Aorta (tissue), 5 donors: ENCODE measurements around the gene NOPCHAP1. TPM values are rescaled to one million over a fixed set of nuclear protein-coding genes. Genes with fewer than 3 reads are reported as not detected.

Experiments used
- ATAC-seq: fragments of 200-7000 bp; cut with Tn5 transposase; one replicate; pipeline ENCODE4 v1.9.1; 2022; ENCODE audit warnings: moderate library complexity; ENCODE audit not compliant: low FRiP score
- DNase-seq, 2 donors: peaks; one replicate each; pipeline ENCODE4 v3.0.0-alpha.2; 2020
- H3K27ac ChIP-seq, 2 donors: one replicate each; pipeline ENCODE4 v1.5.1; 2013; ENCODE audit warnings: low read length in 2 of 2, mild to moderate bottlenecking in 2 of 2, moderate library complexity in 2 of 2, control low read depth in 1 of 2, inconsistent platforms in 1 of 2, low read depth in 1 of 2
- H3K27me3 ChIP-seq, 2 donors: one replicate each; pipeline ENCODE4 v1.6.1; 2013; ENCODE audit warnings: control low read depth in 1 of 2, low read length in 1 of 2, mild to moderate bottlenecking in 1 of 2, moderate library complexity in 1 of 2; ENCODE audit not compliant: insufficient read depth in 2 of 2, control insufficient read depth in 1 of 2
- H3K36me3 ChIP-seq, 2 donors: one replicate each; pipeline ENCODE4 v1.6.1; 2013; ENCODE audit warnings: control low read depth in 1 of 2, low read length in 1 of 2, mild to moderate bottlenecking in 1 of 2; ENCODE audit not compliant: insufficient read depth in 2 of 2, control insufficient read depth in 1 of 2
- H3K4me1 ChIP-seq, 2 donors: one replicate each; pipeline ENCODE4 v1.6.1; 2013; ENCODE audit warnings: low read length in 2 of 2, control low read depth in 1 of 2, mild to moderate bottlenecking in 1 of 2, moderate library complexity in 1 of 2; ENCODE audit not compliant: insufficient read depth in 2 of 2, control insufficient read depth in 1 of 2
- H3K4me3 ChIP-seq, 2 donors: one replicate each; pipeline ENCODE4 v1.5.1; 2013; ENCODE audit warnings: low read length in 2 of 2, control low read depth in 1 of 2, mild to moderate bottlenecking in 1 of 2
- H3K9me3 ChIP-seq: one replicate; pipeline ENCODE4 v1.6.1; 2013; ENCODE audit warnings: mild to moderate bottlenecking, low read length; ENCODE audit not compliant: control insufficient read depth
- WGBS, 2 donors: extraction: QIAGEN DNeasy Blood & Tissue Kit; methylation state at CpG; one replicate each; pipeline ENCODE4 v1.1.7; 2013; 5-methylcytosine and 5-hydroxymethylcytosine counted together
- intact Hi-C, 2 donors: fragments of 100-400 bp; cut with DNase I; formaldehyde crosslinking; loops; one replicate each; pipeline versions ENCODE4 v1.14.2 to v1.15.0; 2022
- polyA plus RNA-seq, 2 donors: library from polyadenylated mRNA; stranded (reverse); fragments of 200-250 nt; gene quantifications; one replicate each; pipeline ENCODE4 v1.2.3, GENCODE V29; 2013
- total RNA-seq, 2 donors: library from RNA; stranded (reverse); fragmentation: NEBNext Ultra II Directional; extraction: Animal tissue kit (Norgen Biotek cat#: 25700); gene quantifications; one replicate each; pipeline ENCODE4 v1.2.1, GENCODE V29; 2021
- donor health status: healthy with polysubstance abuse.
- donor health status: Bipolar disorder and iron deficiency.
- donor health status: DM: no; HTN: no; CAD: no.
- donor health status: DM: no; HTN: no; CAD: no.
- donor health status: DM: yes; HTN: yes; CAD: no.

The NOPCHAP1 gene
- total and polyA plus RNA-seq, 4 donors = 6.8 to 12.9 (median 11.1) TPM

- intact Hi-C loops = loop anchor here (5.0 to 10.0 kb wide), 2 partner anchors 40 to 47 kb away; no protein-coding TSS in a partner anchor
- Histone ChIP-seq H3K9me3 (no peaks in the 10 kb centered on the region), H3K4me1 (peaks cover 0 to 5% of the 10 kb centered on the region in 2 donors), H3K27me3 (no peaks in the 10 kb centered on the region), H3K27ac (no peak overlapping the region), H3K4me3 (no peak overlapping the region), H3K36me3 (no peaks in the 10 kb centered on the region)
- DNase-seq (no peak), ATAC-seq (no peak)
- 50 to 53% methylated on average over 5 of the region's 5 CpGs for WGBS, 2 donors
These were observed 34.2 kb upstream of the NOPCHAP1 start for GRCh38 chr12:104951759-104952509.

- no peak for DNase-seq
- Histone ChIP-seq H3K27me3 (no peaks in the 10 kb centered on the region), H3K9me3 (no peaks in the 10 kb centered on the region), H3K27ac (peak overlapping the region in 1 of 2 donors; percentile 77), H3K36me3 (no peaks in the 10 kb centered on the region), H3K4me1 (peaks cover 0 to 5% of the 10 kb centered on the region in 2 donors), H3K4me3 (peak overlapping the region in 1 of 2 donors; percentile 34)
- no peak for ATAC-seq
- intact Hi-C loops = loop anchor here (5.0 to 10.0 kb wide), 2 partner anchors 41 to 48 kb away; no protein-coding TSS in a partner anchor
- 31 to 32% methylated on average over 3 of the region's 3 CpGs for WGBS, 2 donors
These were observed 33.3 kb upstream of the NOPCHAP1 start for GRCh38 chr12:104952816-104953215.

GRCh38 chr12:104953323-104953722, 32.8 kb upstream of the NOPCHAP1 start:
- intact Hi-C loops = loop anchor here (5.0 to 10.0 kb wide), 2 partner anchors 41 to 49 kb away; no protein-coding TSS in a partner anchor
- no peak for ATAC-seq

GRCh38 chr12:104955703-104956102, 30.4 kb upstream of the NOPCHAP1 start:
- Histone ChIP-seq H3K36me3 (no peaks in the 10 kb centered on the region), H3K27me3 (no peaks in the 10 kb centered on the region), H3K4me1 (peaks cover 0 to 3% of the 10 kb centered on the region in 2 donors), H3K4me3 (no peak overlapping the region), H3K9me3 (no peaks in the 10 kb centered on the region), H3K27ac (no peak overlapping the region)
- DNase-seq (no peak), ATAC-seq (no peak)
- 0 to 7% methylated on average over 2 of the region's 2 CpGs for WGBS, 2 donors
- intact Hi-C loops = loop anchor here in 1 of 2 donors (10.0 kb wide), 1 partner anchor 51 kb away; no protein-coding TSS in a partner anchor

More at GRCh38 chr12:104953323-104953722, 32.8 kb upstream of the NOPCHAP1 start:
- H3K9me3 ChIP-seq = no peaks in the 10 kb centered on the region
- WGBS, 2 donors = 10 to 12% methylated on average over 2 of the region's 2 CpGs
- H3K36me3 ChIP-seq = no peaks in the 10 kb centered on the region
- peaks cover 0 to 5% of the 10 kb centered on the region in 2 donors for H3K4me1 ChIP-seq
- no peak for DNase-seq
- H3K4me3 ChIP-seq = no peak overlapping the region
- H3K27ac ChIP-seq = peak overlapping the region; percentile 50 to 87
- H3K27me3 ChIP-seq = no peaks in the 10 kb centered on the region

- WGBS, 2 donors = 3 to 5% methylated on average over 13 of the region's 13 CpGs
- no peaks in the 10 kb centered on the region for H3K36me3 ChIP-seq
- no peaks in the 10 kb centered on the region for H3K27me3 ChIP-seq
- no peak for ATAC-seq
- H3K4me1 ChIP-seq = peaks cover 0 to 3% of the 10 kb centered on the region in 2 donors
- peak overlapping the region; percentile 70 to 78 for H3K4me3 ChIP-seq
- DNase-seq = no peak
- H3K27ac ChIP-seq = peak overlapping the region in 1 of 2 donors; percentile 84
- intact Hi-C loops = loop anchor here in 1 of 2 donors (10.0 kb wide), 1 partner anchor 52 kb away; no protein-coding TSS in a partner anchor
- H3K9me3 ChIP-seq = no peaks in the 10 kb centered on the region
These were observed 29.0 kb upstream of the NOPCHAP1 start for GRCh38 chr12:104956870-104957718.

- WGBS, 2 donors = 1 to 2% methylated on average over 17 to 31 of the region's 31 CpGs
- H3K4me3 ChIP-seq = peak overlapping the region; percentile 70 to 78
- H3K36me3 ChIP-seq = no peaks in the 10 kb centered on the region
- peak; percentile 65 for ATAC-seq
- peak in 1 of 2 donors; percentile 59 for DNase-seq
- no peaks in the 10 kb centered on the region for H3K9me3 ChIP-seq
- no peaks in the 10 kb centered on the region for H3K4me1 ChIP-seq
- peak overlapping the region in 1 of 2 donors; percentile 84 for H3K27ac ChIP-seq
- H3K27me3 ChIP-seq = no peaks in the 10 kb centered on the region
- intact Hi-C loops = loop anchor here in 1 of 2 donors (10.0 kb wide), 1 partner anchor 53 kb away; no protein-coding TSS in a partner anchor
These were observed 28.5 kb upstream of the NOPCHAP1 start for GRCh38 chr12:104957719-104958000.

- ATAC-seq = peak; percentile 92
- Histone ChIP-seq H3K9me3 (no peaks in the 10 kb centered on the region), H3K27ac (peak within 1 kb of the TSS; percentile 64 to 84), H3K4me3 (peak within 1 kb of the TSS; percentile 70 to 78), H3K4me1 (no peaks in the 10 kb centered on the region), H3K27me3 (no peaks in the 10 kb centered on the region), H3K36me3 (no peaks in the 10 kb centered on the region)
- intact Hi-C loops = loop anchor here in 1 of 2 donors (10.0 kb wide), 1 partner anchor 53 kb away; no protein-coding TSS in a partner anchor
- WGBS, 2 donors = 0 to 1% methylated on average over 46 to 83 of the region's 83 CpGs
- peak; percentile 92 for DNase-seq
These were observed 27.9 kb upstream of the NOPCHAP1 start, which contains the start of gene SLC41A2 for GRCh38 chr12:104958001-104958804. SLC41A2 (minus strand) TSS chr12:104958290; CDS start chr12:104928527, 29,763 bp downstream.
